ENCODE measurements around the gene GLIPR1L2. TPM values are rescaled to one million over a fixed set of nuclear protein-coding genes. Genes with fewer than 3 reads are reported as not detected.

GLIPR1L2 gene
- total and polyA plus RNA-seq, 2 donors (not counting 1 experiment from before 2014, with no cell fraction given), result 0.37 to 0.91 TPM

- H3K4me3 Mint-ChIP-seq, result no peak overlapping the region
- ChIA-PET CTCF (interaction anchor here (0.9 kb wide), 1 partner anchor 25 kb away, joined by 6 read pairs; no protein-coding TSS in a partner anchor), POLR2A (no interaction called here)
Measured at GRCh38 chr12:75459755-75460154, 68.9 kb downstream of the GLIPR1L2 start.

GRCh38 chr12:75460204-75460603, 69.3 kb downstream of the GLIPR1L2 start:
- H3K4me2 ChIP-seq (replicated peaks; ENCODE audit: low read depth, low read length, poor library complexity, severe bottlenecking), result no peak overlapping the region
- H3K27me3 Mint-ChIP-seq, result peaks cover 7% of the 10 kb centered on the region
- no peaks in the 10 kb centered on the region for H3K27me3 ChIP-seq (replicated peaks in 1 of 4; ENCODE audit: control extremely low read depth in 1 of 4, control insufficient read depth in 3 of 4, insufficient read depth in 4 of 4, low read length in 3 of 4)
- no peak for DNase-seq
- ChIA-PET POLR2A (no interaction called here), CTCF (interaction anchor here (0.8 to 1.8 kb wide), 3 partner anchors 12 to 25 kb away, joined by 3 to 6 read pairs (median 4); no protein-coding TSS in a partner anchor)
- H2AFZ ChIP-seq (ENCODE audit: insufficient read depth, low read depth, low read length, poor library complexity, severe bottlenecking), result no peak overlapping the region
- TF ChIP-seq CTCF (IDR thresholded peaks at IDR 0.05) (no peak), EZH2 (IDR thresholded peaks at IDR 0.05; ENCODE audit: borderline replicate concordance, insufficient read depth, low read depth, low read length, poor library complexity, severe bottlenecking) (no peak)
- H3K4me3 ChIP-seq (ENCODE audit: control extremely low read depth in 1 of 5, extremely low read depth in 1 of 5, insufficient read depth in 1 of 5, low read depth in 2 of 5, low read length in 4 of 5), result no peak overlapping the region
- H3K36me3 ChIP-seq (replicated peaks in 1 of 2; ENCODE audit: control extremely low read depth in 1 of 2, control insufficient read depth in 1 of 2, extremely low read depth in 1 of 2, insufficient read depth in 2 of 2, low read length in 1 of 2), result no peaks in the 10 kb centered on the region
- H3K79me2 ChIP-seq (ENCODE audit: control insufficient read depth, insufficient read depth, low read length), result no peaks in the 10 kb centered on the region
- no peaks in the 10 kb centered on the region for H4K20me1 ChIP-seq (ENCODE audit: control insufficient read depth, insufficient read depth, low read length, poor library complexity, severe bottlenecking)
- H3K9ac ChIP-seq (ENCODE audit: low read length), result no peak overlapping the region
- no peaks in the 10 kb centered on the region for H3K4me1 ChIP-seq (ENCODE audit: control insufficient read depth in 2 of 2, insufficient read depth in 2 of 2, low read length in 2 of 2)
- H3K27ac Mint-ChIP-seq, result no peak overlapping the region
- H3K9me3 Mint-ChIP-seq (ENCODE audit: insufficient read depth), result no peaks in the 10 kb centered on the region
- no peak for ATAC-seq (ENCODE audit: low read depth)
- H3K4me1 Mint-ChIP-seq, result no peaks in the 10 kb centered on the region
- H3K4me3 Mint-ChIP-seq, result no peak overlapping the region
- intact Hi-C loops (cut with micrococcal nuclease), result no loop called here
- no peak overlapping the region for H3K27ac ChIP-seq (ENCODE audit: low read length in 2 of 2)
- peaks cover 0 to 15% (median 9%) of the 10 kb centered on the region in 3 donors for H3K9me3 ChIP-seq (ENCODE audit: control extremely low read depth in 1 of 3, control insufficient read depth in 2 of 3, insufficient read depth in 1 of 3, low read length in 2 of 3)

More at GRCh38 chr12:75459755-75460154, 68.9 kb downstream of the GLIPR1L2 start:
- H3K27me3 Mint-ChIP-seq, result peaks cover 7% of the 10 kb centered on the region
- no peaks in the 10 kb centered on the region for H3K9me3 Mint-ChIP-seq (ENCODE audit: insufficient read depth)
- Histone ChIP-seq H3K27ac (ENCODE audit: low read length in 2 of 2) (no peak overlapping the region), H3K4me3 (ENCODE audit: control extremely low read depth in 1 of 5, extremely low read depth in 1 of 5, insufficient read depth in 1 of 5, low read depth in 2 of 5, low read length in 4 of 5) (no peak overlapping the region), H3K27me3 (replicated peaks in 1 of 4; ENCODE audit: control extremely low read depth in 1 of 4, control insufficient read depth in 3 of 4, insufficient read depth in 4 of 4, low read length in 3 of 4) (no peaks in the 10 kb centered on the region), H3K36me3 (replicated peaks in 1 of 2; ENCODE audit: control extremely low read depth in 1 of 2, control insufficient read depth in 1 of 2, extremely low read depth in 1 of 2, insufficient read depth in 2 of 2, low read length in 1 of 2) (no peaks in the 10 kb centered on the region), H3K9ac (ENCODE audit: low read length) (no peak overlapping the region), H3K79me2 (ENCODE audit: control insufficient read depth, insufficient read depth, low read length) (no peaks in the 10 kb centered on the region), H3K4me2 (replicated peaks; ENCODE audit: low read depth, low read length, poor library complexity, severe bottlenecking) (no peak overlapping the region), H4K20me1 (ENCODE audit: control insufficient read depth, insufficient read depth, low read length, poor library complexity, severe bottlenecking) (no peaks in the 10 kb centered on the region), H3K4me1 (ENCODE audit: control insufficient read depth in 2 of 2, insufficient read depth in 2 of 2, low read length in 2 of 2) (no peaks in the 10 kb centered on the region), H3K9me3 (ENCODE audit: control extremely low read depth in 1 of 3, control insufficient read depth in 2 of 3, insufficient read depth in 1 of 3, low read length in 2 of 3) (peaks cover 0 to 15% (median 9%) of the 10 kb centered on the region in 3 donors), H2AFZ (ENCODE audit: insufficient read depth, low read depth, low read length, poor library complexity, severe bottlenecking) (no peak overlapping the region)
- no peak overlapping the region for H3K27ac Mint-ChIP-seq
- ATAC-seq (ENCODE audit: low read depth) (no peak), DNase-seq (no peak)
- no peaks in the 10 kb centered on the region for H3K4me1 Mint-ChIP-seq
- 95% methylated on average over 2 of the region's 3 CpGs for WGBS (ENCODE audit: insufficient coverage)
- intact Hi-C loops (cut with micrococcal nuclease), result no loop called here
- TF ChIP-seq EZH2 (IDR thresholded peaks at IDR 0.05; ENCODE audit: borderline replicate concordance, insufficient read depth, low read depth, low read length, poor library complexity, severe bottlenecking) (no peak), CTCF (IDR thresholded peaks at IDR 0.05) (no peak)

Measured in B cell (primary cell).